ENCODE measurements around the gene TSPAN3.
A peak's percentile ranks its signal among the peaks of the same experiment; 100 is the strongest.

Gene TSPAN3

GRCh38 chr15:77021803-77022381, 49.0 kb downstream of the TSPAN3 start:
- peak; percentile 29 for DNase-seq

- DNase-seq = no peak
Observed at GRCh38 chr15:77021088-77021481, 49.8 kb downstream of the TSPAN3 start.

GRCh38 chr15:77020348-77021087, 50.4 kb downstream of the TSPAN3 start:
- no peak for DNase-seq

GRCh38 chr15:77019521-77020331, 51.2 kb downstream of the TSPAN3 start:
- DNase-seq = peak; percentile 53

- DNase-seq = no peak
Observed at GRCh38 chr15:77018796-77019505, 52.0 kb downstream of the TSPAN3 start.

- DNase-seq = no peak
Observed at GRCh38 chr15:77017761-77018720, 52.9 kb downstream of the TSPAN3 start.

GRCh38 chr15:77017091-77017660, 53.7 kb downstream of the TSPAN3 start:
- no peak for DNase-seq

GRCh38 chr15:77016321-77016695, 54.6 kb downstream of the TSPAN3 start:
- no peak for DNase-seq

GRCh38 chr15:77015646-77016320, 55.1 kb downstream of the TSPAN3 start:
- no peak for DNase-seq

- no peak for DNase-seq
Observed at GRCh38 chr15:77014132-77015081, 56.5 kb downstream of the TSPAN3 start.

GRCh38 chr15:77013776-77014131, 57.2 kb downstream of the TSPAN3 start:
- DNase-seq = peak; percentile 89

GRCh38 chr15:77012868-77013267, 58.0 kb downstream of the TSPAN3 start:
- DNase-seq = peak; percentile 40

GRCh38 chr15:77012117-77012712, 58.7 kb downstream of the TSPAN3 start:
- no peak for DNase-seq

- DNase-seq = no peak
Observed at GRCh38 chr15:77010857-77011256, 60.1 kb downstream of the TSPAN3 start.

GRCh38 chr15:77010312-77010686, 60.6 kb downstream of the TSPAN3 start:
- DNase-seq = no peak

GRCh38 chr15:77009646-77010311, 61.1 kb downstream of the TSPAN3 start:
- DNase-seq = no peak

GRCh38 chr15:77009176-77009575, 61.7 kb downstream of the TSPAN3 start:
- DNase-seq = no peak

GRCh38 chr15:77004189-77004588, 66.7 kb downstream of the TSPAN3 start:
- no peak for DNase-seq
